Hypothalamus (tissue), 51 donors: ENCODE measurements around the gene TOR1A.
"Not testable (repeated sequence)": the region's sequence is repeated elsewhere in the genome, so short reads cannot be mapped to it uniquely, and the experiment has no call there.

Source experiments
- DNase-seq, 51 donors: peaks; one replicate each; lab custom pipeline; 2025; lab: John Stamatoyannopoulos, UW

TOR1A gene

GRCh38 chr9:129785866-129786265, 38.1 kb downstream of the TOR1A start:
- DNase-seq: no peak

DNA sequence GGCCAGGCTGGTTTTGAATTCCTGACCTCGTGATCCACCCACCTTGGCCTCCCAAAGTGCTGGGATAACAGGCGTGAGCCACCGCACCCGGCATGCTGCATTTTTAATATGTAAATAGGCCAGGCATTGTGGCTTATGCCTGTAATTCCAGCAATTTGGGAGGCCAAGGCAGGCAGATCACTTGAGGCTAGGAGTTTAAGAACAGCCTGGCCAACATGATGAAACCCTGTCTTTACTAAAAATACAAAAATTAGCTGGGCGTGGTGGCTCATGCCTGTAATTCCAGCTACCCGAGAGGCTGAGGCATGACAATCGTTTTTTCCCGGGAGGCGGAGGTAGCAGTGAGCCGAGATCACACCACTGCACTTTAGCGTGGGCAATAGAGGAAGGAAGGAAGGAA, 39.0 kb downstream of the TOR1A start:
- DNase-seq: not testable (repeated sequence)

- DNase-seq: peak in 43 of 51 donors; percentile 2 to 69 (median 31)
Measured at GRCh38 chr9:129783516-129784361, 40.2 kb downstream of the TOR1A start.

DNA sequence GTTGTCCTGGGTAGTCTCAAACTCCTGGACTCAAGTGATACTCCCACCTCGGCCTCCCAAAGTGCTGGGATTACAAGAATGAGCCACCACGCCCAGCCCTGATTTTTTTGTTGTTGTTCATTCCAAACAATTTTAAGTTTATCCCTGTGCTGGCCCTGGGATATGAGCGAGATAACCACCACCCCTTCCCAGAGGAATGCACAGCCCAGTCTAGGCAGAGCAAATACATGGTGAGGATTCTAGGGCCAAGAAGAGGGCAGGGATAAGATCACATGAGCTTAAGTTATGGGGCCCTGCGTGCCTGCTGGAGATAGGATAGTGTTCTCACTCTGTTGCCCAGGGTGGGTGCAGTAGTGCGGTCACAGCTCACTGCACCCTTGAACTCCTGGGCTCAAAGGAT, 42.0 kb downstream of the TOR1A start:
- no peak for DNase-seq

DNA sequence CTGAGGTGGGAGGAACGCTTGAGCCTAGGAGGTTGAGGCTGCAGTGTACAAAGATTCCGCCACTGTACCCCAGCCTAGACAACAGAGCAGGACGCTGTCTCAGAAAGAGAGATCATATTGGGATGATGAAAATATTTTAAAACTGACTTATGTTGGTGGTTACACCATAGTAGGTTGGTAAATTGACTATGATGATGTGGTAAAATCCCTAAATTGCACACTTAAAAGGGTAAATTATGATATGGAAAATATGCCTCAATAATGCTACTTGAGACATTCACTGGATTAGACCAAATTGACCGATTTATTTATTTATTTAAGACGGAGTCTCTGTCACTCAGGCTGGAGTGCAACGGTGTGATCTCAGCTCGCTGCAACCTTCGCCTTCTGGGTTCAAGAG, 42.8 kb downstream of the TOR1A start:
- DNase-seq: no peak

- DNase-seq: no peak
Measured at GRCh38 chr9:129779560-129780190, 44.3 kb downstream of the TOR1A start.

DNA sequence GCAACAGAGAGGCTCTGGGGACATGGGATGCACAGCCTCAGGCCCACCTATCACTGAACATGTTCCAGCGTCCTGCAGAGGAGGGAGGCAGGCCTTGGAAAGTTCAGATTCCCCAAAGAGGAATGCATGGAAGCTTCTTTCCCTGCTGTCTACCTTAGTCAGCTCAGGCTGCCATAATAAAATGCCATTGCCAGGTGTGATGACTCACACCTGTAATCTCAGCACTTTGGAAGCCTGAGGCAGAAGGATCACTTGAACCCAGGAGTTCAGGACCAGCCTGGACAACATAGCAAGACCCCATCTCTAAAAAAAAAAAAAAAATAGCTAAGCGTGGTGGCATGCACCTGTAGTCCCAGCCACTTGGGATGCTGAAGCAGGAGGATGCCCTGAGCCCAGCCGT, 45.5 kb downstream of the TOR1A start:
- DNase-seq: no peak

- DNase-seq: no peak
Measured at GRCh38 chr9:129777769-129778130, 46.2 kb downstream of the TOR1A start.

GRCh38 chr9:129776938-129777768, 46.8 kb downstream of the TOR1A start:
- DNase-seq: peak in 38 of 51 donors; percentile 3 to 79 (median 40)

GRCh38 chr9:129776566-129776937, 47.4 kb downstream of the TOR1A start:
- DNase-seq: no peak

DNA sequence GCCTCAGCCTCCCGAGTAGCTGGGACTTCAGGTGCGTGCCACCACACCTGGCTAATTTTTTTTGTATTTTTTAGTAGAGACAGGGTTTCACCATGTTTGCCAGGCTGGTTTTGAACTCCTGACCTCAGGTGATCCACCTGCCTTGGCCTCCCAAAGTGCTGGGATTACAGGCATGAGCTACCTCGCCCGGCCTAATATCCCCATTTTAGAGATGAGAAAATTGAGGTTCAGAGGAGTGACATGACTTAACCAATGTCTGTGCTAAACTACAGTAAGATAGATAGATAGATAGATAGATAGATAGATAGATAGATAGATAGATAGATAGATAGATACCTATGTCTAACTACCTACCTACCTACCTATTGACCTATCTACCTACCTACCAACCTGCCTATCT, 47.8 kb downstream of the TOR1A start:
- not testable (repeated sequence) for DNase-seq

DNA sequence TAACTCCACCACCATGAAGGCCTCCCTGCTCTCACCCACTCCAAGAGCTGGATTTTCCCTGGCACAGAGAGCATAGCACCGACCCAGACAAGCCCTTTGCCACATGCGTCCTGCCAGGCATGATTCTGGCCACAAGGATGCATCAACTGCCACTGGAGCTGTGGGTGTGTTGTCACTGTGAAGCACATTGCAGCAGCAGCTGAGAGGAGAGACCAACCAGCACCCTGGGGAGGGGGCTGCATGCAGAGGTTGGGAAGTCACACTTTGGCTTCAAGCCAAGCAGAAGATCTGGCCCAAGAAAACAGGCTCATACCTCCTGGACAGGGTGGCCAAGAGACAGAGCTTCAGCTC, 48.5 kb downstream of the TOR1A start:
- no peak for DNase-seq

- DNase-seq: no peak
Measured at GRCh38 chr9:129774791-129775447, 49.0 kb downstream of the TOR1A start.

GRCh38 chr9:129773262-129774048, 50.5 kb downstream of the TOR1A start:
- DNase-seq: no peak

DNA sequence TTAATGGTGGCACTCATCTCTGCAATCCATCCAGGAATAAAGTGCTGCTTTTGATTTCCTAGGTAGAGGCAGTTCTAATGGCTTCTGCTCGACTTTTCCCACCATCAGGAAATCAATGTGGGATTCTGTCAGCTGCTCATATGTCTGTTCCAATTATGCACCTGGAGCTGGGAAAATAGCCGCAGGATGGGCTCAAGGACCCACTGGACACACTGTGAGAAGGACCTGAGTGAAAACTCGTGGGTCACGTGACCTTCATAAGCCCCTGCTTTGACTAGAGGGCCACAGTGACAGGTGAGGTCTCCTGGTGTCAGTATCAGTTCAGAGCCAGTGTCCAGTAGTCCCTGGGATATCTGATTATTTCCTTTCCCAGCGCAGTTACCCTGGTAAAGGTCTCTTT, 53.2 kb downstream of the TOR1A start:
- DNase-seq: no peak

DNA sequence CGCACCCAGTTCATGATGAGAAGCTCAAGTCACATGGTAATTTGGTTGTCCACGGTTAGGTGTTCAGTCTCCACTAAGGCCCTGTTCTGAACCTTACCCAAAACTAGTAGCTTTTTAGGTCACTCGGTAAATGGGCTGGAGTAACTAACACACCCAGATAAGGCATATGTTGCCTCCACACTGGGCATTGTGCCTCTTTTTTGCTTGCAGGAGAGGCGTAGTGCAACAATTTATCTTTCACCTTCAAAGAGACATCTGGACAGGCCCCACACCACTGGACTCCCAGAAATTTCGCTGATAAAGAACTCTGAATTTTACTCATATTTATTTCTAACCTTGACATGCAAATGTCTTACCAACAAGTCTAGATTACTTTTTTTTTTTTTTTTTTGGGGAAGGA, 54.3 kb downstream of the TOR1A start:
- DNase-seq: no peak

GRCh38 chr9:129768486-129768885, 55.5 kb downstream of the TOR1A start:
- DNase-seq: no peak

- DNase-seq: no peak
Measured at GRCh38 chr9:129765764-129766317, 58.1 kb downstream of the TOR1A start.

DNA sequence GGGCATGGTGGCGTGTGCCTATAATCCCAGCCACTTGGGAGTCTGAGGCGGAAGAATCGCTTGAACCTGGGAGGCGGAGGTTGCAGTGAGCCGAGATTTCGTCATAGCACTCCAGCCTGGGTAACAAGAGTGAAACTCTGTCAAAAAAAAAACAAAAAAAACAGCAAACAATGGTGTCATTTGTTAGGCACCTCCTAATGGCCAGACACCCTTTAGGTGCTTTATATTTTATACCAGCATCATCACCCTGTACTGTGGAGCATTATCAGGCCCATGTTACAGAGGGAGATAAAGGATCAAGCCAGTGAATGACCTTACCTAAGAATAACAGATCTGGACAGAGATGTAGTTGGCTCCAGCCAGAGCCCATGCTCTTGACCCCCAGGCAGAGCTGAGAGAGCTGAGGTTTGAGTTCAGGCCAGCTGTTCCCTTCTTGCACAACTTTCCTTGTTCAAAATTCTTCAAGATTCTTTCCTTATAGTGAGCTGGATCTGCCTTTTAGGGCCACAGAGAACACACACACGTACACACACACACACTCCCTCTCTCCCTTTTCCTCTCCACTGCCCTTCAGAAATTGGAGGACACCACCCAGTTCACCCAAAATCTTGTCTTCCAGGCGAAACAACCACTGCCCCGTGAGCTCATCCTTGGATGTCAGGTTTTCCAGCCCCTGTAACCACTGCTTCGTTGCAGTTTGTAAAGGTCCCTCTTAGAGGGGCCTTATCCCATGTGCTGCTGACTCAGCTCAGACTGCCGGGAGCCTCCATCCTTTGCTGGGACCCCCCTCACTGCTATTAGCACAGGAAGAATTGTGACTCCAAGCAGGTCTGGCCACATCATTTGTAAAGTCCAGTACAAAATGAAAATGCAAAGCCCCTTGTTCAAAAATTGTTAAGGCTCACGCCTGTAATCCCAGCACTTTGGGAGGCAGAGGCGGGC, 60.7 kb downstream of the TOR1A start:
- DNase-seq: no peak
